Measurements from ENCODE around the gene CPLX1. TPM values are rescaled to one million over a fixed set of nuclear protein-coding genes. Genes with fewer than 3 reads are reported as not detected.
"Not testable (repeated sequence)": the region's sequence is repeated elsewhere in the genome, so short reads cannot be mapped to it uniquely, and the experiment has no call there.

Gene CPLX1
- total RNA-seq, 2 experiments from 2014 or later, result 0.37 to 0.48 TPM

GRCh38 chr4:742096-742741 is 83.7 kb downstream of the CPLX1 start:
- Mint-ChIP-seq H3K36me3 (ENCODE audit: low read depth) (peaks cover 10% of the 10 kb centered on the region), H3K4me1 (ENCODE audit: low read depth) (no peaks in the 10 kb centered on the region), H3K9me3 (no peaks in the 10 kb centered on the region), H3K4me3 (no peak overlapping the region), H3K27me3 (ENCODE audit: low read depth) (no peaks in the 10 kb centered on the region), H3K27ac (no peak overlapping the region)
- CTCF ChIA-PET, result interaction anchor here (0.6 to 2.2 kb wide), 20 partner anchors 11 to 526 kb away, joined by 3 to 11 read pairs (median 4); partner anchors contain the start of gene IDUA
- intact Hi-C loops (cut with micrococcal nuclease), result loop anchor here (2.0 to 5.0 kb wide), 3 partner anchors 137 to 525 kb away; partner anchors contain the start of gene IDUA
- DNase-seq, result no peak

GRCh38 chr4:740656-741282 is 85.2 kb downstream of the CPLX1 start:
- H3K9me3 Mint-ChIP-seq, result no peaks in the 10 kb centered on the region
- H3K27ac Mint-ChIP-seq, result no peak overlapping the region
- H3K27me3 Mint-ChIP-seq (ENCODE audit: low read depth), result no peaks in the 10 kb centered on the region
- peaks cover 10% of the 10 kb centered on the region for H3K36me3 Mint-ChIP-seq (ENCODE audit: low read depth)
- CTCF ChIA-PET, result interaction anchor here (1.0 to 1.2 kb wide), 2 partner anchors 17 to 191 kb away, joined by 4 read pairs; partner anchors contain the start of genes GAK and TMEM175
- intact Hi-C loops (cut with micrococcal nuclease), result loop anchor here (5.0 kb wide), 1 partner anchor 527 kb away; no protein-coding TSS in a partner anchor
- DNase-seq, result no peak
- no peak overlapping the region for H3K4me3 Mint-ChIP-seq
- H3K4me1 Mint-ChIP-seq (ENCODE audit: low read depth), result no peaks in the 10 kb centered on the region

- CTCF ChIA-PET, result interaction anchor here (1.2 kb wide), 1 partner anchor 17 kb away, joined by 4 read pairs; no protein-coding TSS in a partner anchor
- H3K4me1 Mint-ChIP-seq (ENCODE audit: low read depth), result no peaks in the 10 kb centered on the region
- no peak overlapping the region for H3K4me3 Mint-ChIP-seq
- DNase-seq, result no peak
- intact Hi-C loops (cut with micrococcal nuclease), result loop anchor here (5.0 kb wide), 1 partner anchor 527 kb away; no protein-coding TSS in a partner anchor
- H3K27ac Mint-ChIP-seq, result no peak overlapping the region
- no peaks in the 10 kb centered on the region for H3K9me3 Mint-ChIP-seq
- peaks cover 10% of the 10 kb centered on the region for H3K36me3 Mint-ChIP-seq (ENCODE audit: low read depth)
- no peaks in the 10 kb centered on the region for H3K27me3 Mint-ChIP-seq (ENCODE audit: low read depth)
These were observed 85.9 kb downstream of the CPLX1 start for GRCh38 chr4:740011-740410.

- Mint-ChIP-seq H3K4me1 (ENCODE audit: low read depth) (no peaks in the 10 kb centered on the region), H3K27me3 (ENCODE audit: low read depth) (no peaks in the 10 kb centered on the region), H3K36me3 (ENCODE audit: low read depth) (peaks cover 10% of the 10 kb centered on the region), H3K4me3 (no peak overlapping the region), H3K9me3 (no peaks in the 10 kb centered on the region), H3K27ac (no peak overlapping the region)
- DNase-seq, result no peak
- CTCF ChIA-PET, result no interaction called here
- intact Hi-C loops (cut with micrococcal nuclease), result no loop called here
These were observed 86.4 kb downstream of the CPLX1 start for GRCh38 chr4:739569-739968.

- Mint-ChIP-seq H3K27me3 (ENCODE audit: low read depth) (no peaks in the 10 kb centered on the region), H3K27ac (no peak overlapping the region), H3K36me3 (ENCODE audit: low read depth) (peaks cover 7% of the 10 kb centered on the region), H3K4me1 (ENCODE audit: low read depth) (no peaks in the 10 kb centered on the region), H3K4me3 (no peak overlapping the region), H3K9me3 (no peaks in the 10 kb centered on the region)
- CTCF ChIA-PET, result no interaction called here
- intact Hi-C loops (cut with micrococcal nuclease), result no loop called here
- DNase-seq, result no peak
These were observed 87.1 kb downstream of the CPLX1 start for GRCh38 chr4:738781-739280.

GRCh38 chr4:736561-736960 is 89.4 kb downstream of the CPLX1 start:
- intact Hi-C loops (cut with micrococcal nuclease); H3K4me3 Mint-ChIP-seq; H3K4me1 Mint-ChIP-seq (ENCODE audit: low read depth); H3K36me3 Mint-ChIP-seq (ENCODE audit: low read depth); H3K27ac Mint-ChIP-seq; H3K9me3 Mint-ChIP-seq; DNase-seq; H3K27me3 Mint-ChIP-seq (ENCODE audit: low read depth): not testable (repeated sequence)
- CTCF ChIA-PET, result interaction anchor here (0.9 kb wide), 1 partner anchor 134 kb away, joined by 3 read pairs; no protein-coding TSS in a partner anchor

GRCh38 chr4:735583-735982 is 90.3 kb downstream of the CPLX1 start:
- H3K36me3 Mint-ChIP-seq (ENCODE audit: low read depth), result peaks cover 9% of the 10 kb centered on the region
- H3K27ac Mint-ChIP-seq, result no peak overlapping the region
- no peaks in the 10 kb centered on the region for H3K4me1 Mint-ChIP-seq (ENCODE audit: low read depth)
- CTCF ChIA-PET, result no interaction called here
- intact Hi-C loops (cut with micrococcal nuclease), result no loop called here
- no peak for DNase-seq
- no peaks in the 10 kb centered on the region for H3K9me3 Mint-ChIP-seq
- no peak overlapping the region for H3K4me3 Mint-ChIP-seq
- no peaks in the 10 kb centered on the region for H3K27me3 Mint-ChIP-seq (ENCODE audit: low read depth)

Other genes starting within 250 kb of the CPLX1 start
- gene TMEM271, start 249.8 kb downstream of the CPLX1 start, total RNA-seq, result not detected
- 10 to 100 TPM; 17.4 to 18.1 TPM for gene PDE6B, start 200.6 kb downstream of the CPLX1 start, total RNA-seq
- 100 to 1,000 TPM; 254 to 257 TPM for gene ATP5ME, start 151.9 kb downstream of the CPLX1 start, total RNA-seq
- 10 to 100 TPM; 12.0 to 12.9 TPM for gene MYL5, start 151.6 kb downstream of the CPLX1 start, total RNA-seq
- not detected for gene SLC49A3, start 137.0 kb downstream of the CPLX1 start, total RNA-seq
- 10 to 100 TPM; 24.7 to 25.9 TPM for gene PCGF3, start 120.3 kb downstream of the CPLX1 start, total RNA-seq
- 10 to 100 TPM; 87.6 to 96.8 TPM for gene GAK, start 106.2 kb upstream of the CPLX1 start, total RNA-seq
- 10 to 100 TPM; 13.9 to 15.8 TPM for gene TMEM175, start 106.3 kb upstream of the CPLX1 start, total RNA-seq
- gene DGKQ, start 147.4 kb upstream of the CPLX1 start, total RNA-seq, result 10 to 100 TPM; 10.8 to 11.1 TPM
- gene IDUA, start 160.9 kb upstream of the CPLX1 start, total RNA-seq, result 10 to 100 TPM in 1 of 2 experiments, 1 to 10 TPM in 1; 9.5 to 10.5 TPM
- not detected for gene SLC26A1, start 167.3 kb upstream of the CPLX1 start, total RNA-seq
- 1 to 10 TPM; 7.6 to 8.0 TPM for gene FGFRL1, start 185.5 kb upstream of the CPLX1 start, total RNA-seq

Measured in activated naive CD4-positive, alpha-beta T cell treated with anti-CD3 and anti-CD28 coated beads for 36 hours (primary cell).